ENCODE data around the gene ISM2.

The ISM2 gene

GRCh38 chr14:77488558-77488957 lies 10.1 kb downstream of the ISM2 start:
- in situ Hi-C loops (cut with MboI; ENCODE audit: low pct_unique_long_range_greater_than_20kb, low sequenced_read_pairs, unreplicated experiment): no loop called here
- no peak for DNase-seq (ENCODE audit: low spot score)
- TF ChIP-seq, protein P1, sequence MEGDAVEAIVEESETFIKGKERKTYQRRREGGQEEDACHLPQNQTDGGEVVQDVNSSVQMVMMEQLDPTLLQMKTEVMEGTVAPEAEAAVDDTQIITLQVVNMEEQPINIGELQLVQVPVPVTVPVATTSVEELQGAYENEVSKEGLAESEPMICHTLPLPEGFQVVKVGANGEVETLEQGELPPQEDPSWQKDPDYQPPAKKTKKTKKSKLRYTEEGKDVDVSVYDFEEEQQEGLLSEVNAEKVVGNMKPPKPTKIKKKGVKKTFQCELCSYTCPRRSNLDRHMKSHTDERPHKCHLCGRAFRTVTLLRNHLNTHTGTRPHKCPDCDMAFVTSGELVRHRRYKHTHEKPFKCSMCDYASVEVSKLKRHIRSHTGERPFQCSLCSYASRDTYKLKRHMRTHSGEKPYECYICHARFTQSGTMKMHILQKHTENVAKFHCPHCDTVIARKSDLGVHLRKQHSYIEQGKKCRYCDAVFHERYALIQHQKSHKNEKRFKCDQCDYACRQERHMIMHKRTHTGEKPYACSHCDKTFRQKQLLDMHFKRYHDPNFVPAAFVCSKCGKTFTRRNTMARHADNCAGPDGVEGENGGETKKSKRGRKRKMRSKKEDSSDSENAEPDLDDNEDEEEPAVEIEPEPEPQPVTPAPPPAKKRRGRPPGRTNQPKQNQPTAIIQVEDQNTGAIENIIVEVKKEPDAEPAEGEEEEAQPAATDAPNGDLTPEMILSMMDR (IDR thresholded peaks at IDR 0.05; ENCODE audit: extremely low read depth, insufficient read depth, missing control alignments): no peak

GRCh38 chr14:77485901-77486678 lies 12.5 kb downstream of the ISM2 start:
- in situ Hi-C loops (cut with MboI; ENCODE audit: low pct_unique_long_range_greater_than_20kb, low sequenced_read_pairs, unreplicated experiment): no loop called here
- peak; percentile 8 for DNase-seq (ENCODE audit: low spot score)
- TF ChIP-seq, protein P1 (IDR thresholded peaks at IDR 0.05; ENCODE audit: extremely low read depth, insufficient read depth, missing control alignments): no peak

- in situ Hi-C loops (cut with MboI; ENCODE audit: low pct_unique_long_range_greater_than_20kb, low sequenced_read_pairs, unreplicated experiment): no loop called here
- TF ChIP-seq, protein P1 (IDR thresholded peaks at IDR 0.05; ENCODE audit: extremely low read depth, insufficient read depth, missing control alignments): no peak
- DNase-seq (ENCODE audit: low spot score): no peak
Measured at GRCh38 chr14:77485256-77485655, 13.4 kb downstream of the ISM2 start.

GRCh38 chr14:77482422-77482821 lies 16.2 kb downstream of the ISM2 start:
- TF ChIP-seq, protein P1 (IDR thresholded peaks at IDR 0.05; ENCODE audit: extremely low read depth, insufficient read depth, missing control alignments): no peak
- in situ Hi-C loops (cut with MboI; ENCODE audit: low pct_unique_long_range_greater_than_20kb, low sequenced_read_pairs, unreplicated experiment): no loop called here
- no peak for DNase-seq (ENCODE audit: low spot score)

DNA sequence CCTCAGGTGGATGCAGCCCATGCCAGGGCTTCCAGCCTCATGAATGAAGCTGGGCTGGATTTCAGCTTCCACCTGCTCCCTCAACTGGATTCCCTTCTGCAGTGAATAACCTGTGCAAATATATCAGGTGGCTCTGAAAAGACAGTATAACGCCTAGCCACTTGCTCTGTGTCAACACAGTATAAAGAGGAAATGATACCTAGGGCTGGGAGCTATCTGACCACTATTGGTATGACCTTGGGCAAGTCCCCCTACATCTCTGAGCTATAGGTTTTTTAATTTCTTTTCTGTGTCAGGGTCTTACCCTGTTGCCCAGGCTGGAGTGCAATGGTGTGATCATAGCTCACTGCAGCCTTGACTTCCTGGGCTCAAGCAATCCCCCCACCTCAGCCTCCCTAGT lies 19.8 kb downstream of the ISM2 start:
- DNase-seq (ENCODE audit: low spot score): peak; percentile 78
- TF ChIP-seq, protein P1 (IDR thresholded peaks at IDR 0.05; ENCODE audit: extremely low read depth, insufficient read depth, missing control alignments): no peak
- in situ Hi-C loops (cut with MboI; ENCODE audit: low pct_unique_long_range_greater_than_20kb, low sequenced_read_pairs, unreplicated experiment): no loop called here

- in situ Hi-C loops (cut with MboI; ENCODE audit: low pct_unique_long_range_greater_than_20kb, low sequenced_read_pairs, unreplicated experiment): no loop called here
- no peak for DNase-seq (ENCODE audit: low spot score)
- TF ChIP-seq, protein P1 (IDR thresholded peaks at IDR 0.05; ENCODE audit: extremely low read depth, insufficient read depth, missing control alignments): no peak
Measured at GRCh38 chr14:77478029-77478428, 20.6 kb downstream of the ISM2 start.
